HG03460 (cell line): Measurements from ENCODE around the gene GSKIP.
A peak's percentile ranks its signal among the peaks of the same experiment; 100 is the strongest.

Experiments used
- ATAC-seq: cut with Tn5 transposase; IDR thresholded peaks from one replicate; pipeline ENCODE4 v1.9.1; 2021; ENCODE audit not compliant: unreplicated experiment

GSKIP gene

GRCh38 chr14:96415559-96415958 is 52.2 kb downstream of the GSKIP start:
- ATAC-seq: no peak

GRCh38 chr14:96416292-96416691 is 53.0 kb downstream of the GSKIP start:
- no peak for ATAC-seq

GRCh38 chr14:96417254-96417653 is 53.9 kb downstream of the GSKIP start:
- ATAC-seq: no peak

- ATAC-seq: no peak
These were observed 54.7 kb downstream of the GSKIP start for GRCh38 chr14:96418075-96418474.

GRCh38 chr14:96421236-96421635 is 57.9 kb downstream of the GSKIP start:
- no peak for ATAC-seq

- no peak for ATAC-seq
These were observed 59.7 kb downstream of the GSKIP start for GRCh38 chr14:96422992-96423391.

- ATAC-seq: no peak
These were observed 60.3 kb downstream of the GSKIP start for GRCh38 chr14:96423446-96424108.

- peak; percentile 88 for ATAC-seq
These were observed 61.0 kb downstream of the GSKIP start for GRCh38 chr14:96424109-96424989.

GRCh38 chr14:96434040-96434439 is 70.7 kb downstream of the GSKIP start:
- no peak for ATAC-seq
